H1 (cell line): ENCODE data around the gene MMP17. TPM values are rescaled to one million over a fixed set of nuclear protein-coding genes. Genes with fewer than 3 reads are reported as not detected.

Experiments
- polyA plus RNA-seq, 7 experiments: library from polyadenylated mRNA; depleted of rRNA in 3 of 7; stranded (reverse) in 5 of 7; unstranded in 2 of 7; fragments of >200 nt in 5 of 7; fragments of 200-250 nt in 2 of 7; gene quantifications; 1 replicate in 5 of 7; 2 replicates in 1 of 7; 4 replicates in 1 of 7; pipeline versions ENCODE4 v1.2.1 to v1.2.3, GENCODE V29; 2011 to 2013; ENCODE audit warnings: missing spikeins in 2 of 7, mixed read lengths in 2 of 7
- total RNA-seq: library from RNA; stranded (reverse); fragmentation: NEBNext Ultra II Directional; extraction: Animal tissue kit (Norgen Biotek cat#: 25700); gene quantifications from 2 replicates; pipeline ENCODE4 v1.2.1, GENCODE V29; 2021
- TF ChIP-seq, protein P1 (sequence below): fragments of 300-600 bp; sonication (generic); IDR thresholded peaks from 2 replicates; pipeline ENCODE4 v1.7.1; 2012; ENCODE audit warnings: low read length, moderate library complexity, mild to moderate bottlenecking, inconsistent platforms; ENCODE audit not compliant: insufficient replicate concordance

Gene MMP17
- total and polyA plus RNA-seq, 2 of the 8 experiments (the other 6 are each of a cell fraction or from before 2014, with no cell fraction given) = 41.3 to 53.8 TPM

DNA sequence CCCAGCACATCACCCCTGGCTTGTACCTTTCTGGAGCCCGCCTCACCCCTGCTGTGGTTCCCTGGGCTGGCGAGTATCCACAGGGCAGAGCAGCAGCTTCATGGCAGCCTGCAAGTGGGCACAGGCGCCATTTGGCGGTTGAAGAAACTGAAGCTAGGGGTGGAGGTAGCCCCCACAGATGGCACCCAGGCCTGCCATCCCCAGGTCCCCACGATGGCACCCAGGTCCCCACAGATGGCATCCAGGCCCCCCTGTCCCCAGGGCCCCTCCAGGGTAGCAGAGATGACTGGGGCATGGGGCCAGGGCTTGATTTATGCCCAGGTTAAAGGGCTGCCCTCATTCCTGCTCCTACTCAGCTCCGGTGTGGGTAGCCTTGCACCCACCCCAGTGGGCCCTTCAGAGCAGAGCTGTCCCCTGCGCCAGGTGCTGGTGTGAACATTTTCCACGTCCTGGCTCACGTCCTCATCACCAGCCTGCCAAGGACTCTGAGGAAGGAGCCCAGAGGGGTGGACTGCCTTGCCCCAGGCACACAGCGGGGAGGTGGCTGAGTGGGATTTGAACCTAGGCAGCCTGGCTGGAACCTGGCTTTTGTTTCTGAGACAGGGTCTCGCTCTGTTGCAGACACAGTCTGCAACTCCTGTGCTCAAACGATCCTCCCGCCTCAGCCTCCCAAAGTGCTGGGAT, 8.7 kb downstream of the MMP17 start (continued):
- TF ChIP-seq, protein P1, sequence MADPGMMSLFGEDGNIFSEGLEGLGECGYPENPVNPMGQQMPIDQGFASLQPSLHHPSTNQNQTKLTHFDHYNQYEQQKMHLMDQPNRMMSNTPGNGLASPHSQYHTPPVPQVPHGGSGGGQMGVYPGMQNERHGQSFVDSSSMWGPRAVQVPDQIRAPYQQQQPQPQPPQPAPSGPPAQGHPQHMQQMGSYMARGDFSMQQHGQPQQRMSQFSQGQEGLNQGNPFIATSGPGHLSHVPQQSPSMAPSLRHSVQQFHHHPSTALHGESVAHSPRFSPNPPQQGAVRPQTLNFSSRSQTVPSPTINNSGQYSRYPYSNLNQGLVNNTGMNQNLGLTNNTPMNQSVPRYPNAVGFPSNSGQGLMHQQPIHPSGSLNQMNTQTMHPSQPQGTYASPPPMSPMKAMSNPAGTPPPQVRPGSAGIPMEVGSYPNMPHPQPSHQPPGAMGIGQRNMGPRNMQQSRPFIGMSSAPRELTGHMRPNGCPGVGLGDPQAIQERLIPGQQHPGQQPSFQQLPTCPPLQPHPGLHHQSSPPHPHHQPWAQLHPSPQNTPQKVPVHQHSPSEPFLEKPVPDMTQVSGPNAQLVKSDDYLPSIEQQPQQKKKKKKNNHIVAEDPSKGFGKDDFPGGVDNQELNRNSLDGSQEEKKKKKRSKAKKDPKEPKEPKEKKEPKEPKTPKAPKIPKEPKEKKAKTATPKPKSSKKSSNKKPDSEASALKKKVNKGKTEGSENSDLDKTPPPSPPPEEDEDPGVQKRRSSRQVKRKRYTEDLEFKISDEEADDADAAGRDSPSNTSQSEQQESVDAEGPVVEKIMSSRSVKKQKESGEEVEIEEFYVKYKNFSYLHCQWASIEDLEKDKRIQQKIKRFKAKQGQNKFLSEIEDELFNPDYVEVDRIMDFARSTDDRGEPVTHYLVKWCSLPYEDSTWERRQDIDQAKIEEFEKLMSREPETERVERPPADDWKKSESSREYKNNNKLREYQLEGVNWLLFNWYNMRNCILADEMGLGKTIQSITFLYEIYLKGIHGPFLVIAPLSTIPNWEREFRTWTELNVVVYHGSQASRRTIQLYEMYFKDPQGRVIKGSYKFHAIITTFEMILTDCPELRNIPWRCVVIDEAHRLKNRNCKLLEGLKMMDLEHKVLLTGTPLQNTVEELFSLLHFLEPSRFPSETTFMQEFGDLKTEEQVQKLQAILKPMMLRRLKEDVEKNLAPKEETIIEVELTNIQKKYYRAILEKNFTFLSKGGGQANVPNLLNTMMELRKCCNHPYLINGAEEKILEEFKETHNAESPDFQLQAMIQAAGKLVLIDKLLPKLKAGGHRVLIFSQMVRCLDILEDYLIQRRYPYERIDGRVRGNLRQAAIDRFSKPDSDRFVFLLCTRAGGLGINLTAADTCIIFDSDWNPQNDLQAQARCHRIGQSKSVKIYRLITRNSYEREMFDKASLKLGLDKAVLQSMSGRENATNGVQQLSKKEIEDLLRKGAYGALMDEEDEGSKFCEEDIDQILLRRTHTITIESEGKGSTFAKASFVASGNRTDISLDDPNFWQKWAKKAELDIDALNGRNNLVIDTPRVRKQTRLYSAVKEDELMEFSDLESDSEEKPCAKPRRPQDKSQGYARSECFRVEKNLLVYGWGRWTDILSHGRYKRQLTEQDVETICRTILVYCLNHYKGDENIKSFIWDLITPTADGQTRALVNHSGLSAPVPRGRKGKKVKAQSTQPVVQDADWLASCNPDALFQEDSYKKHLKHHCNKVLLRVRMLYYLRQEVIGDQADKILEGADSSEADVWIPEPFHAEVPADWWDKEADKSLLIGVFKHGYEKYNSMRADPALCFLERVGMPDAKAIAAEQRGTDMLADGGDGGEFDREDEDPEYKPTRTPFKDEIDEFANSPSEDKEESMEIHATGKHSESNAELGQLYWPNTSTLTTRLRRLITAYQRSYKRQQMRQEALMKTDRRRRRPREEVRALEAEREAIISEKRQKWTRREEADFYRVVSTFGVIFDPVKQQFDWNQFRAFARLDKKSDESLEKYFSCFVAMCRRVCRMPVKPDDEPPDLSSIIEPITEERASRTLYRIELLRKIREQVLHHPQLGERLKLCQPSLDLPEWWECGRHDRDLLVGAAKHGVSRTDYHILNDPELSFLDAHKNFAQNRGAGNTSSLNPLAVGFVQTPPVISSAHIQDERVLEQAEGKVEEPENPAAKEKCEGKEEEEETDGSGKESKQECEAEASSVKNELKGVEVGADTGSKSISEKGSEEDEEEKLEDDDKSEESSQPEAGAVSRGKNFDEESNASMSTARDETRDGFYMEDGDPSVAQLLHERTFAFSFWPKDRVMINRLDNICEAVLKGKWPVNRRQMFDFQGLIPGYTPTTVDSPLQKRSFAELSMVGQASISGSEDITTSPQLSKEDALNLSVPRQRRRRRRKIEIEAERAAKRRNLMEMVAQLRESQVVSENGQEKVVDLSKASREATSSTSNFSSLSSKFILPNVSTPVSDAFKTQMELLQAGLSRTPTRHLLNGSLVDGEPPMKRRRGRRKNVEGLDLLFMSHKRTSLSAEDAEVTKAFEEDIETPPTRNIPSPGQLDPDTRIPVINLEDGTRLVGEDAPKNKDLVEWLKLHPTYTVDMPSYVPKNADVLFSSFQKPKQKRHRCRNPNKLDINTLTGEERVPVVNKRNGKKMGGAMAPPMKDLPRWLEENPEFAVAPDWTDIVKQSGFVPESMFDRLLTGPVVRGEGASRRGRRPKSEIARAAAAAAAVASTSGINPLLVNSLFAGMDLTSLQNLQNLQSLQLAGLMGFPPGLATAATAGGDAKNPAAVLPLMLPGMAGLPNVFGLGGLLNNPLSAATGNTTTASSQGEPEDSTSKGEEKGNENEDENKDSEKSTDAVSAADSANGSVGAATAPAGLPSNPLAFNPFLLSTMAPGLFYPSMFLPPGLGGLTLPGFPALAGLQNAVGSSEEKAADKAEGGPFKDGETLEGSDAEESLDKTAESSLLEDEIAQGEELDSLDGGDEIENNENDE = no peak
